HepG2 (cell line): Measurements from ENCODE around the gene CSTF1. TPM values are rescaled to one million over a fixed set of nuclear protein-coding genes. Genes with fewer than 3 reads are reported as not detected.

Source experiments
- ATAD3A ChIP-seq: sonication (generic); formaldehyde crosslinking; IDR thresholded peaks from 2 replicates; pipeline ENCODE4 v1.4.0; 2020; ENCODE audit warnings: missing genetic modification reagents
- PHF8 ChIP-seq: sonication (generic); formaldehyde crosslinking; IDR thresholded peaks from 2 replicates; pipeline ENCODE4 v1.5.0; 2020; ENCODE audit warnings: missing genetic modification reagents
- SMC3 ChIP-seq: IDR thresholded peaks from 2 replicates; pipeline ENCODE4 v1.6.1; 2011; ENCODE audit warnings: low read length, improper control_type of control experiment
- SP140L ChIP-seq: sonication (generic); formaldehyde crosslinking; IDR thresholded peaks from 2 replicates; pipeline ENCODE4 v1.4.0; 2020; ENCODE audit warnings: missing genetic modification reagents, borderline replicate concordance
- TFAP4 ChIP-seq: sonication (generic); IDR thresholded peaks from 2 replicates; pipeline ENCODE4 v1.6.1; 2016; ENCODE audit warnings: low read depth, borderline replicate concordance
- ZBTB10 ChIP-seq: sonication (generic); formaldehyde crosslinking; IDR thresholded peaks from 2 replicates; pipeline ENCODE4 v1.4.0; 2020; ENCODE audit warnings: missing genetic modification reagents, borderline replicate concordance
- ZBTB21 ChIP-seq: sonication (generic); formaldehyde crosslinking; IDR thresholded peaks from 2 replicates; pipeline ENCODE4 v1.4.0; 2020; ENCODE audit warnings: missing genetic modification reagents
- ZBTB38 ChIP-seq: sonication (generic); formaldehyde crosslinking; IDR thresholded peaks from 2 replicates; pipeline ENCODE4 v1.5.1; 2020; ENCODE audit warnings: mild to moderate bottlenecking, missing genetic modification reagents
- ZC3H13 ChIP-seq: sonication (generic); formaldehyde crosslinking; IDR thresholded peaks from 2 replicates; pipeline ENCODE4 v1.8.1; 2023; ENCODE audit warnings: mild to moderate bottlenecking, missing genetic modification reagents, moderate library complexity
- ZNF10 ChIP-seq: sonication (generic); formaldehyde crosslinking; IDR thresholded peaks from 2 replicates; pipeline ENCODE4 v1.4.0; 2020; ENCODE audit warnings: mild to moderate bottlenecking, low read depth, missing genetic modification reagents, borderline replicate concordance
- ZNF407 ChIP-seq: sonication (generic); formaldehyde crosslinking; IDR thresholded peaks from one replicate; pipeline ENCODE4 v1.5.1; 2020; ENCODE audit warnings: mild to moderate bottlenecking, missing genetic modification reagents; ENCODE audit errors: not compliant biosample characterization
- ZNF556 ChIP-seq: sonication (generic); formaldehyde crosslinking; IDR thresholded peaks from 2 replicates; pipeline ENCODE4 v1.4.0; 2020; ENCODE audit warnings: mild to moderate bottlenecking, missing genetic modification reagents, borderline replicate concordance
- ZNF7 ChIP-seq: IDR thresholded peaks from 2 replicates; pipeline ENCODE4 v1.6.1; 2016; ENCODE audit warnings: missing biosample characterization, missing genetic modification reagents
- polyA plus RNA-seq, 8 experiments: library from polyadenylated mRNA; depleted of rRNA in 3 of 8; stranded (reverse) in 7 of 8; unstranded in 1 of 8; fragments of >200 nt; fragmentation: Illumina TruSeq in 4 of 8; extraction: Trizol in 4 of 8; gene quantifications; 2 replicates each; pipeline versions ENCODE4 v1.2.1 to v1.2.3, GENCODE V29; 2011 to 2016; ENCODE audit warnings: low read depth in 4 of 8, missing spikeins in 1 of 8, mixed read lengths in 1 of 8; ENCODE audit not compliant: insufficient read depth in 1 of 8
- total RNA-seq, 5 experiments: library from RNA; depleted of rRNA; stranded (reverse); fragments of >200 nt; fragmentation: Illumina TruSeq; extraction: Trizol; gene quantifications; 2 replicates each; pipeline ENCODE4 v1.2.3, GENCODE V29; 2016; ENCODE audit warnings: low read depth in 1 of 5
- TF ChIP-seq, protein P1 (sequence below): sonication (generic); formaldehyde crosslinking; IDR thresholded peaks from 2 replicates; pipeline ENCODE4 v1.4.0; 2020; ENCODE audit warnings: mild to moderate bottlenecking, missing genetic modification reagents

Gene CSTF1
- total and polyA plus RNA-seq, 2 of the 13 experiments (the other 11 are each of a cell fraction or from before 2014, with no cell fraction given) = 70.9 to 100 TPM

GRCh38 chr20:56359212-56360132, 33.0 kb upstream of the CSTF1 start (continued):
- TF ChIP-seq TFAP4 (no peak), ZBTB21 (CRISPR knock-in tag) (no peak), ZNF407 (CRISPR knock-in tag) (no peak), ZNF7 (CRISPR knock-in tag) (no peak), ZC3H13 (CRISPR knock-in tag) (peak; percentile 58; the same call in 1 of the 2 replicates), ZNF10 (CRISPR knock-in tag) (no peak), ATAD3A (no peak), SMC3 (no peak), PHF8 (peak; percentile 80), ZNF556 (CRISPR knock-in tag) (peak; percentile 39; the same call in 1 of the 2 replicates), ZBTB38 (CRISPR knock-in tag) (0 out of 2 replicates have a peak, but pooled peaks have one; percentile 10), SP140L (CRISPR knock-in tag) (no peak), ZBTB10 (CRISPR knock-in tag) (peak; percentile 72)
- TF ChIP-seq, protein P1, sequence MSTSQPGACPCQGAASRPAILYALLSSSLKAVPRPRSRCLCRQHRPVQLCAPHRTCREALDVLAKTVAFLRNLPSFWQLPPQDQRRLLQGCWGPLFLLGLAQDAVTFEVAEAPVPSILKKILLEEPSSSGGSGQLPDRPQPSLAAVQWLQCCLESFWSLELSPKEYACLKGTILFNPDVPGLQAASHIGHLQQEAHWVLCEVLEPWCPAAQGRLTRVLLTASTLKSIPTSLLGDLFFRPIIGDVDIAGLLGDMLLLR (CRISPR knock-in tag) = no peak; the same call in 1 of the 2 replicates
